ENCODE measurements around the gene LDHAL6B.
"Not testable (repeated sequence)": the region's sequence is repeated elsewhere in the genome, so short reads cannot be mapped to it uniquely, and the experiment has no call there.

The LDHAL6B gene
- total RNA-seq: 0 reads per million in 2 donors

DNA sequence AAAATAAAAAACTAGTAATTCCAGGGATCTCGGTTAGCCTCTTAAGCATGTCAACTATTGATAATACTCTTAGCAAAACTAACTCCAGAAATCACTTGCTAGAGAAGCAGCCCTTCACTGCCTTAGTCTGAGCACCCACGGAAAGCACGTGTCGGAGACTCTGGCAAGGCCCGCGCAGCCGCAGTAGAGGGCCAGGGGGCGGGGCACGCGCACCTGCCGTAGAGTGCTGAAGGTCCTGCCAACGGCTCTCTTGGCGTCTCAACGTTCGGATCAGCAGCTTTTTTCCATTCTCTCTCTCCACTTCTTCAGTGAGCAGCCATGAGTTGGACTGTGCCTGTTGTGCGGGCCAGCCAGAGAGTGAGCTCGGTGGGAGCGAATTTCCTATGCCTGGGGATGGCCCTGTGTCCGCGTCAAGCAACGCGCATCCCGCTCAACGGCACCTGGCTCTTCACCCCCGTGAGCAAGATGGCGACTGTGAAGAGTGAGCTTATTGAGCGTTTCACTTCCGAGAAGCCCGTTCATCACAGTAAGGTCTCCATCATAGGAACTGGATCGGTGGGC is at the start of gene LDHAL6B:
LDHAL6B (plus strand) TSS at position 221 of the 561 bp plus-strand sequence; CDS start at position 319, 98 bp downstream.
- DNase-seq: no peak

DNA sequence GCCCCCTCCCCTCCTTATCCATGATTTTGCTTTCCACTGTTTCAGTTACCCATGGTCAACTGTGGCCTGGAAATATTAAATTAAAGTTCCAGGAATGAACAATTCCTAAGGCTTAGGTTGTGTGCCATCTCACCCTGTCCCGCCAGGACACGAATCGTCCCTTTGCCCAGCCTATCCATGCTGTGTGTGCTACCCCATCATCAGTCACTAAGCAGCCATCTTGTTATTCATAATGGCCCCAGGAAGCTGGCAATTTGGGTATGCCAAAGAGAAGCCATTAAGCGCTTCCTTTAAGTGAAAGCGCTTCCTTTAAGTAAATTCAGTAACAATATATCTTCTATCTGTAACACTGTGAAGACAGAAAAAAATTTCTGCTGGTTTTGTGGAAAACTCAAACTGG is 49.2 kb upstream of the LDHAL6B start:
- DNase-seq: no peak

DNA sequence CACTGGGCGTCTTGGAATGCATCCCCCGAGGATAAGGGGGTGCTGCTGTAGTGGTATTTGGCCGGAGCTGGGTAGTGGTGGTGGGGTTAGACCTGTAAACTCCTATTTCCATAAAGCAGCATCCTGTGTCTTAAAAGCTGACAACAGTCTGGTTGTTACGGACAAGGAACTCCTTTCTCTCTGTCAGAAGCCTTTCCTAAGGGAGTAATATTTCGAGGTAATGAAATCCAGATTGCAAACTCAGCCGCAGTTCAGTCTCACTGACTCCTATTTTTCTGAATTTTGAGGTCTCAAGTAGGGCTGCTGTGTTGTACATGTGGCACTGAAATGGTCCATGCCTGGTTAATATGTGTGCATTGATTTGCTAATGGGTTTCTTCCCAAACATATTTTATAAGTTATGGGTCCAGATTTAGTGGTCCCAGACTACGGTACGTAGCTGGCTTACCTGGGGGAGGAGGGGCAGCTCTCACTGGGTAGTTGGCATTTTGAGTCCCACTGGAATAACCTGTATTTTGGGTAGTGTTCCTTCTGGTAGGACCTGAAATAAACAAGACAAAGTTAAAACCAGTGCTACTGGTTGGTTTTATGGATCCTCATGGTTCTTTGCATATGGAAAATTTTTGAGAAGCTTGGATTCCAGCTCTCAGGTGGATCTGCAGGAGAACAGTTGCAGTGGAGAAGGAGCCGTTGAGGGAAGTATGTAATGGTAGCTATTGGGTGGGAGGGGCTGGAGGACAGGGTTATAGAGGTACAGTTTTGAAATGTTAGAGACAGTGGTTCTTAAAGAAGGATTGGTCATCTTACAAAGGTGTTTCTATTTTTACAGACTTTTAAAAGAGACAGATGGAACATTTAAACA is 48.6 kb upstream of the LDHAL6B start:
- no peak for DNase-seq

DNA sequence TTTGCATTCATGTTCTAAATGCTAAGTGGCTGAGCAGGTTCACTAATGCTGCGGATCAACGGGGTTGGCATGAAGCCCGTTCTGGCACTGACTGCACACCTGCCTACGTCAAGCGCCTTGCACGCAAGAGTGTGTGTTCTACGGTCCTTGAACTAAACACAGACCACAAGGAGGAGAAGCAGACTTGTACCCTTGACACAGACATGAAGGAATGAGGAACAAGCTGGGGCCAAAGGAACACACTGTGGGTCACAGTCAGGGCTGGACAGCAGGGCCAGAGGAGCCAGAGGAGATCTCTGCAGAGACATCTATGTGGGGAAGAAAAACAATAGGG is 48.0 kb upstream of the LDHAL6B start:
- no peak for DNase-seq

DNA sequence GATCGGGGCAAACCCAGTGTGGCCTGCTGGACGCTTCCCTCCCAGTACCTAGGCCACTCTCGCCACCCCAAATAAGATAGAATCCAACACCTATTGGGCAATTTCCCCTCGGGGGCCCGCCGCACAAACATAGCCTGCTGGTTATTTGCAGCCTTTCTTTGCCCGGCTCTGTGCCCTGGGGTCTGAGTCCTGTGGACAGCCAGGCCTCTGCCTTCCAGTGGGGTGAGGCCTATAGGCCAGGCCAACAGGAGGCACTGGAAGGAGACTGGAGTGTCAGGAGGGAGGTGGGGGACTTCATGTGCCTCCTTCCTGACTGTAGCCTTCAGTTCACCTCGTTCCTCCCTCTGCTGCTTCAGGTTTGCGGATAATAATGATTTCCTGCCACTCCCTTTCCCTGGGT is 47.4 kb upstream of the LDHAL6B start:
- DNase-seq: no peak

DNA sequence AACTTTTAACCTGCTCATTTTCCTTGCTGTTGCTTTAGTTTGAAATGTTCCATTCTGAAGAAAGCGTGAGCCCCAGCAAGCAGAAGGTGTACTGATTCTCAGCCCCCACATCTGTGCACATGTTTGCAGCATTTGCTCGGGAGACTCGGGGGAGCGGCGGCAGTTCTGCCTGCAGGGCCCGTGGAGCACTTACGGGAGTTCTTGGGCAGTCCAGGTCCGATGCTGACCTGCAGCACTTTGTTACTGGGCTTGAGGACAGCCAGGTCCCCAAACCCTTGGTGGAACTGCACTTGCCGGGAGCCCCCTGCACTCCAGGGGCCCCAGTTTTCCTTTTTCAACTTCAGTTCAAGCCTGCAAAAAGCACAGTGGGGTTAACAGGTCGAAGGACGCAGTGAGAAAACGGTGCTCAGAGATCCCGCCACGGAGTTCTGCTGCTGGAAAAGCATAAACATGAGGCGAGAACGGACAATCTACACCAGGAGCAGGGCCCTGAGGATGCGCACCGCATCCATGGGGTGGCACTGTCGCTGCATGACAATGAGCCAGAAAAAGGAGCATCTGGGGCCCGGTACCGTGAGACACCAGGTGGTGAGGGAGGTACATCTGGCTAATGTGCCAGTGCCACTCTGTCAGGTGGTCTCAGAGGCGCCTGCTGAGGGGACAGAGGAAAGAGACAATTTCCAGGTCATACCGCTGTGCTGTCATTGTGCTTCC is 45.6 kb upstream of the LDHAL6B start:
- no peak for DNase-seq

DNA sequence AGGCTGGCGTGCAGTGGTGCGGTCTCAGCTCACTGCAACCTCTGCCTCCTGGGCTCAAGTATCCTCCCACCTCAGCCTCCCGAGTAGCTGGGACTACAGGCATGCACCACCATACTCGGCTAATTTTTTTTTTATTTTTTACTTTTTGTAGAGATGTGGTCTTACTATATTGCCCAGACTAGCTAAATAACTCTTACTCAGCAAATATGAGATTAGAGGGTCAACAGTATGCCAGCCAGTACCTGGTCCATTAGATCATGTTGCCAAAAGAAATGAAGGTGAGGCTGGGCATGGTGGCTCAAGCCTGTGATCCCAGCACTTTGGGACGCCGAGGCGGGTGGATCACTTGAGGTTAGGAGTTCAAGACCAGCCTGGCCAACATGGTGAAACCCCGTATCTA is 44.6 kb upstream of the LDHAL6B start:
- DNase-seq: not testable (repeated sequence)

DNA sequence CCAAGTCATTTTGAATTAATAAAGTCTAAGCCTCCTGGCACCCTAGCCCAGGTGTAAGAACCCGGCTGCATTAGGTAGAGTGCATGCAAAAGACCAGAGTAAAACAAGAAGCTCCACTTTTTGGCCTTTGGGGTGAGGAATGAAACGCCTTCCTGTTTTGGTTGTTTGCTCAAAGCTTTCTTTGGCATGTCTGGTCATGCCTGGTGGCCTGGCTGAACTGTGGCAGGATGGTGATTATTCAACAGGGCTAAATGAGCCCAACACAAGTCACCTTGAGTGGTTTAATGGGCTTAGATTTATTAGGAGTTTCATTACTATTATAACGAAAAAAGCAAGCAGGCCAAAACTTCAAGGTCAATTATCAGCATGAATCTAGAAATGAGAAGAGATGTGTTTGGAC is 40.9 kb upstream of the LDHAL6B start:
- no peak for DNase-seq

DNA sequence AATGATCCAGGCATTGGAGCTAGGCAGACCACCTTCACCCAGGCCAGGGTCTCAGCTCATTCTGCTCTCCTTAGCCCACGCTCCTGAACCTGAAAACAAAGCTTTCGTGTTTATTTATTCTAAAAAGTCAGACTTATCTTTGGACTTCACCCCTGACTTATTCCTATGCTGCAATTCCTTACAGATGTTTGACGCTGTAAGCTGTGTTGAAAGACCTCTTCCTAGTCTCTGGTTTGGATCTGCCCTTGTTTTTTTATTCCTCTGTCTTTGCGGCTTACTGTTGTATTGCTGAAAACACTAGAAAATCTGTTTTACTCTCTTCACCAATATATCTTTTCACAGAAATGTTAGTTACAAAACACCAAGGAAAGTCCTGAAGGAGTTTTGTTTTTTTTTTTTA is 40.5 kb upstream of the LDHAL6B start:
- DNase-seq: no peak

DNA sequence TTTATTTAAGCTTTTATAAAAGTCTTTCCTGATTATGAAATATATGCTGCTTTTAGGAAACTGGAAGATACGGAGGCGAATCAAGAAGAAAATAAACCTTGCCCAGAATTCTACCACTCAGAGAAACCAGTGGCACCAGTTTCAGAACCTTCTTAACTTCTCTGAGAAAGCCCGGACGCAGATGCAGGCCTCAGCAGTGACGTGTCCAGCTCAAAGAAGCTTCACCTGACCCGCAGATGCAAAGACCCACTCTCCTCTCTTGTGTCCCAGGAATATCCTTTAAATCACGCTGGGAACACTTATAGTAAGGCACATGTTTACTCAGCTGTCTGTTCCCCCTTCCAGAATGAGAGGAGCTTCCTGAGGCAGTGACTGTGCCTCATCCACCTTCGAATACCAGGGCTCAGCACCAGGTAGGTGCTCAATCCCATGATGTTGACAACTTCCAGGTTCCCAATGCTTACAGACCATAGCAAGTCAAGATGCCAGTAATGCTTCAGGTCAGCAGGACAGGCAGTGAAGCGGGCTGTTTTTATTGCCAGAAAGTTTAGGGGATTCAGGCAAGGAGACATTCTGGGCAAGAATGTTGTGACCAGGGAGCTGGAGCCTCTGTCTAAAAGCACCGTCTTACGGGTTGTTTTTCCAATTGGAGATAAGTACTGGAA is 39.9 kb upstream of the LDHAL6B start:
- no peak for DNase-seq

DNA sequence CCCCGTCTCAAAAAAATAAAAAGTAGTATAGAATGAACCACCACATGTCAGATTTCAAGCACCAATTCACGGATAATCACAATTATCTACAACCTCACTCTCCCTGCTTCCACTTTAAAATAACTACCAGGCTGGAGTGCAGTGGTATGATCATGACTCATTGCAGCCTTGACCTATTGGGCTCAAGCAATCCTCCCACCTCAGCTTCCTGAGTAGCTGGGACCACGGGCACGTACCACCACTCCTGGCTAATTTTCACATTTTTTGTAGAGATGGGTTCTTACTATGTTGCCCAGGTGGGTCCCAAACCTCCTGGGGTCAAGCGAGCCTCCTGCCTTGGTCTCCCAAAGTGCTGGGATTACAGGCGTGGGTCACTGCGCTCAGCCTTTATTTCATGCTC is 38.1 kb upstream of the LDHAL6B start:
- no peak for DNase-seq

DNA sequence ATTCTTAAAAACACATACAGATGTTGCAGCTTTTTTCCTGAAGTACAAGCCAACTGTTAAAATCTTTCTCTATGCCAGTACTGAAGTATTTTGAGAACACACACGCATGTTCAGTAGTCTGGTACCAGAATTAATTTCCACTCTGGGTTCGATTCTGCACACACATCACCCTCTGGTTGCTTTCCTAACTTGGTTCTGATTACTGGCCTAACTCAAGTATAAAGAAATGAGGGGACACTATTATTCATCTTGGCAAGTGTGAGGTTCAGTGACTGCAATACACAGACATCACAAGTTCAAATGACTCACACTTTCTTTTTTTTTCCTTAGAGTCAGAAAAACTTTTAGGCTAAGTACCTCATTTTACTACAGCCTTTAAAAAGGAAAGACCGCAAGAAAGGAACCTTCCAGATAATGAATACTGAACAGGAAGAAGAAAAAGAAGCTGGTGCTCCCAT is 37.4 kb upstream of the LDHAL6B start:
- no peak for DNase-seq

DNA sequence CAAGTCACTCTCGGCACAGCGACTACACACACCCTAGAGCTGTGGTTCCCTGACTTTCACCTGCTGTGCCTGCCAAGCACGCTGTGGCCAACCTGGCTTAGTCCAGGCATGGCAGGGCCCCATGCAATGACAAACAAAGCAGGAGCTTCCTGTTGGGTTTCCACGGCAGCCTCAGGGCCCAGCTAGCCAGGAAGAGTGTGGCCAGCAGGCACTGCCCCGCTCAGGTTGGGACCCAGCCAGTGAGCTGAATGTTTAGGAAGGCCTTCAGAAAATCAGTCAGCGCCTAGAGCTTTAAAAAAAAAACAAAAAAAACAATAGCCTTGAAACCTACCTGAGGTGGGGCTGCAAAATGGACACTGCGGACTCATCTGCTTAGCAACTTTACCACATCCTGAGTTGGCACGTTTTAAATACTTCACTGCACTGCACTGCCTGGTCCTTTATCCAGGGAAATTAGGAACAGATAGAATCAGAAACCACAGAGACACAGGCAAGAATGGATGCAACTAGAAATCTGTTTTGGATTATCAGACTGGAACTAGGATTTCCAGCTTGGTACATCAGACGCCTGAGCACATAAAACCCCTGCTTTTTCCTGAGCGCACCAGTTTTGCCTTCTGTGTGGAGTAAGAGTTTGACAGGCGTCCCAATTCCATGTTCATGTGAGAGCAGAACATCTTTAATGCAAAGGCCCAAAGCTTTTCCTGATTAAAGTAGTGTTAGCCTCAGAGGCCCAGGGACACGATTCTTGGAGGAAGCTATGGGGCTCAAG is 36.2 kb upstream of the LDHAL6B start:
- DNase-seq: no peak

DNA sequence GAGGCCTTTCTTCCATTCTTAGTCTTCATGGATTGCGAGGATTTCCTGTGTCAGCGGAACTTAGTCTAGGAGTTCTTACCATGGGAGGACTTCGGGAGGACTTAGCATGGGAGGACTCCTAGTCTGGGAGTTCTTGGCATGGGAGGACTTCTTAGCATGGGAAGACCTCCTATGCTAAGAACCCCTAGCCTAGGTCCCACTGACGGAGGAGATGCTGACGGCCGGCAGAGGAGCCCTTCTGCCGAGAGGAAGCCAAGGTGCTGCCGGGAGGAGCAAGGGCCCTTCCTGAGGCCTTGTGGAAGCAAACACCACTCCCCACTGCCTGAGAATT is 35.6 kb upstream of the LDHAL6B start:
- DNase-seq: no peak

DNA sequence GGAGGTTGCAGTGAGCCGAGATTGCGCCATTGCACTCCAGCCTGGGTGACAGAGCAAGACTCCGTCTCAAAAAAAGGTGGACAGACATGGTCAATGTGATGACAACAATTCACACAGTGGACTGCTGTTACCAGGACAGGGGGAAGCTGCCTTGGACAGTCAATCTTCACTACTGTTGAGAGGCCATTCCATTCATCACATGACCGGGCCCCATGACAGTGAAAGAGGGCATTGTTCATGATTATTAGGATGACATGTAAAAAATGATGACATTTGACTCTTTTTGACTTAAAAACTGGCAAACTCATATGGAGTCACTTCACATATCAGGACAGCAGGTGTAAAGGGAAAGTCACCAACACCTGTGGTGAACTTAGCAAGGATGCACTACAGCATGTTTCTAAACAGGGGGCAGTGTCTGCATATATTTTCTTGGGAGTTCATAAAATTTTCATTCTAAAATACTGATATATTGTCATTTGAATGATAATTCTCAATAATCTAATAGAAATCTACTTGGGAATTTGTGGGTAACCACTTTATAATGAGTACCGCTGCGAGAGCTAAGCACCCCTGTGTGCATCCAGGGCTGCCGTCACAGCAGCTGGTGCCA is 34.2 kb upstream of the LDHAL6B start:
- DNase-seq: no peak

DNA sequence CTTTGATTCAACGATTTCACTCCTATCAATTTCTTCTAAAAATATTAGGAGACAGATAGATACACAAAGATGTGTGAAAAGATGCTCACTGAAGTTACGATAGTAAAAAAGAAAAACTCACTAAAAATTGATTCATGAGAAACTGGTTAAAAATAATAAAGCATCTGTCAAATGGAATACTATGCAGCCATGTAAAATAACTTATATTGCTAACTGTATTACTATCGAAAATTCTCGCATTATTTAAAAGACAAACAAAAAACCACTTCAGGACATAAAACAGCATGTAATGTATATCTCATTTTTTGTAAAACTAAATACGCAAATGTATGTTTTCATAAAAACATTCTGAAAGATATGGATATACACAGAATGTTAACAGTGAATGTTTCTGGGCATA is 33.4 kb upstream of the LDHAL6B start:
- DNase-seq: no peak

DNA sequence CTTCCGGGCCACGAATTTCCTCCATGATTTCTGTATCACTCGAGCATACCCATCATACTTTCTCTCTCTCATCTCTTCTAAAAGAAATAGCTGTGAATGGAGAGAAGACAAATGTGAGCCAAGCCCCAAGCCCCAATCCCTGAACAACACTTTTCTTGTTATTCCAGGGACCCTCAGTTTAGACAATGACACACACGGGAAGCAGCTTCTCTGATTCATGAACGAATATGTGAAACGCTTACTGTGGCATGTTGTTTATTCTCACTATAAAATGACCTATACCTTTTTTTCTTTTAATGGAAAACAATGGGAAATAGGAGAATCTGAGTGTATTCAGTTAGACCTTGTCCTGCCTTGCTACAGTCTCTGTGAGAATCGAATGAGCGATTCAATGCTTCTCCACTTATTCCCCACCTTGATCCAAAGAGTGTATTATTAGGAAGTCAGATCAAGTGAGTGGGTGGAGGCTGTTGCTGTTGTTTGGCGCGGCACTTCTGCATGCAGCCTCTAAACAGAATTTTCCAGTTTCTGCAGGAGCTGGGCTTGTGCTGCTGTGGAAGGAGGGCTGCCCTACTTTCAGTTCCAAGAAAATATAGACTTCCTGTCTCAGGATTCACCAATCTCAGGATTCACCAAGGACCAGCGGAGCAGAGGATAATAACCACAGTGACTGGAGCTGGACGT is 32.4 kb upstream of the LDHAL6B start:
- DNase-seq: no peak

DNA sequence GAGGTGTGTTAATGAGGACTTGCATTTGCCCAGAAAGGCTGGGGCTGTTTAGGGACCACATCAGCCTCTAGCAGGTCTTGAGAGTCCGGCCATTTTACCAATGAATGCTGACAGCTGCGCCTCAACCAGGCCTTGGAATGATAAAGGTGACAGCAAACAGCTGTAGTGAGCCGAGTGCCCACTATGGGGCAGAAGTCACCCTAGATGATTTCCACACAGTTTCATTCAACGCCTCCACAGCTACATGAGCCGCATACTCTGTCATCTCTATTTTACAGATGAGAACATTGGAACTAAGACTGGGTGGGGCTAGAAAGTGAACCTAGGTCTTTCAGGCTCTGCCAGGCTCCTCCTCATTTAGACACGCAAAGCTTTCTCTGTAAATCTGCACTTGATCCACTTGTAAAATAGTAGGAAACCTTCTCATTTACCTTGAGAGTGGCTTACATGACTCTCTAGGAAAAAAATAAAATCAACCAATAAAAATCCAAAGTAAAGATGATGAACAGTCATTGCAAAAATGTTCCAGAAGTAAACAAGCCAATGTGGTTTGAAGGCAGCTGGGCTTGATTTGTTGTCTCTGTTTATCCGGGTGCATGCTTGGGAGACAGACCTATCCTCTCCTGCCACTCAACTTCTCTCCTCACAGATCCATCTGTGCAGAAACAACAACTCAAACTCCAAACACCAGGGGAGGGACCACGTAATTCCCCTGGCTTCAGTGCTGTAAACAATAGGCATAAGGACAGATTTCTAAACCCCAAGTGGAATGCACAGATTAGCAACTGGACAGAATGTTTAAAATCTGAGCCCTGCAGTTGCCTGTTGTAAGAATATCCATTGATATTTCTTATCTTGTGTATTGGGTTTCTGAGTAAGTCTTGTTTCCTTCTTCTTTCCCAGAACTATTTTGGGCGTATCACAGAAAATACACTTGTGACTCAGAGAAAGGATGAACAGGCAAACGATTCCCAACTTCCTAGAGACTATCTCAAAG is 31.5 kb upstream of the LDHAL6B start:
- no peak for DNase-seq

DNA sequence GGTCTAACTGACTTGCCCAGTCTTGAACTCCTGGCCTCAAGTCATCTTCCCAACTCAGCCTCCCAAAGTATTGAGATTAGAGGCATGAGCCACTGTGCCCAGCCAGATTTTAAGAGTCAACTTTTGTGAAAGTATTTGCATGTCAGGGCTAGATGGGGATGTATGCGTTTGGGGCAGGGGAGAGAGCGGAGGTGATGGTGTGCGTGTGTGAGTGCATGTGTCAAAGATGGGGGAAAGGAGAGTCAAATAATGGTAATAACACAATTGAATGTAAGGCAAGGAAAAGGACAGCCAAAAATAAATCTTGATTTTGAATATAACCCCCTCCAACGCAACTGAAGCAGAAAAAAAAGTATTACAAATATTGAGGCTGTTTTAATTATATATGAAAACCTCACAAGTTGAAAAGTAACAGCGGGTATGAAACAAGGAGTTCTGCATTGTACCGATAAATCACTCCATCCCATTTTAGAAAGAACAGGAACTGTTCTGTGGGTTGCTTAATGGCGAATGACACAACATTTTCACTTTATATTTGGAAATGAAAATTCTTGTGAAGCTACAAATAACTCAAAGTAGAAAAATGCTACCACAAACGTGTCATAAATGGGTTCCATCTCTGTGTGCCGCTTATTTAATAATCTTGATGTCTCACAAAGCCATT is 29.9 kb upstream of the LDHAL6B start:
- DNase-seq: no peak

DNA sequence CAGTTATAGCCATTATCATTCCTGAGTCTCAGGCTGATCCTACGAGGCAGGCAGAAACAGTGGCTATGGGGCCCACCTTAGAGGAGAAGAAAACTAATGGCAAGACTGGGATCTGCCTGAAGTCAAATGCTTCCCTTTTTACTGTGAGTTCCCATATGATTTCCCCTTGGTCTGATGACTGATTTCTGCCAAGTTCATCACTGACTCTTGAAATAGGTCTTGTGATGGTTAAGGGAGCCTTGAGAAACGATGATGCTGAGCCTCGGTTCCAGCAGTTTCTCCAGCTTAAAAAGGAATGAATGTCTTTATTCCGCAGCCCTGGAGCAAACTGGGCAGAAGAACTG is 29.4 kb upstream of the LDHAL6B start:
- DNase-seq: no peak
